A549 (cell line): ENCODE measurements around the gene GABRR1.

Experiments used
- CTCF ChIP-seq: fragments of >200 bp; sonication (Bioruptor Twin); formaldehyde crosslinking; IDR thresholded peaks from 3 replicates; pipeline ENCODE4 v1.5.1; 2016
- EP300 ChIP-seq, 2 experiments: fragments of >200 bp; sonication (Bioruptor Twin); formaldehyde crosslinking; IDR thresholded peaks; 2 replicates in 1 of 2; 3 replicates in 1 of 2; pipeline ENCODE4 v1.6.1; 2016 to 2017
- FOSL2 ChIP-seq, 2 experiments: fragments of 450-650 bp in 1 of 2; fragments of >200 bp in 1 of 2; sonication (Bioruptor Twin) in 1 of 2; formaldehyde crosslinking; IDR thresholded peaks; 2 replicates each; pipeline versions ENCODE4 v1.5.0 to v1.6.1; 2016 to 2020; ENCODE audit warnings: mild to moderate bottlenecking in 1 of 2, moderate library complexity in 1 of 2
- HDAC2 ChIP-seq: fragments of 200-600 bp; sonication (generic); IDR thresholded peaks from 2 replicates; pipeline ENCODE4 v1.6.1; 2016
- POLR2A ChIP-seq: IDR thresholded peaks from 2 replicates; pipeline ENCODE4 v1.6.1; 2012; ENCODE audit warnings: mild to moderate bottlenecking, low read length
- RAD21 ChIP-seq, 2 experiments: fragments of >200 bp in 1 of 2; sonication (Bioruptor Twin) in 1 of 2; formaldehyde crosslinking in 1 of 2; IDR thresholded peaks in 1 of 2; conservative IDR thresholded peaks in 1 of 2; 2 replicates in 1 of 2; 3 replicates in 1 of 2; pipeline ENCODE4 v1.6.1; 2012 to 2018; ENCODE audit warnings: inconsistent platforms in 1 of 2

DNA sequence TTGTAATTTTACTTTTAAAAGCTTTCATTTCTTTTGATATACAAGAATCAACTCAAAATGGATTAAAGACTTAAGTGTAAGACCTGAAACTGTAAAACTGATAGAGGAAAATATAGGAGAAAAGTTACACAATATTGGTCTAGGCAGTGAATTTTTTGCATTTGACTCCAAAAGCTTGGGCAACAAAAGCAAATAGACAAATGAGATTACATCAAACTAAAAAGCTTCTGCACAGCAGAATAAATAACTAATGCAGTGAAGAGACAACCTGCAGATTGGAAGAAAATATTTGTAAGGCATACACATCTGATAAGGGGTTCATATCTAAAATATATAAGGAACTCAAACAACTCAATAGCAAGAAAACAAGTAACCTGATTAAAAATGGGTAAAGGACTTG lies 3.0 kb downstream of the GABRR1 start:
- no peak for TF ChIP-seq EP300 (IDR thresholded peaks at IDR 0.05)
- no peak for TF ChIP-seq CTCF
- no peak for TF ChIP-seq POLR2A
- TF ChIP-seq FOSL2 (IDR thresholded peaks at IDR 0.05), result no peak
- no peak for TF ChIP-seq FOSL2 (CRISPR knock-in tag; IDR thresholded peaks at IDR 0.05)
- TF ChIP-seq RAD21 (conservative IDR thresholded peaks at IDR 0.05 in 1 of 2, IDR thresholded peaks at IDR 0.05 in 1 of 2), result no peak
- no peak for TF ChIP-seq HDAC2
